CD4-positive, alpha-beta memory T cell (primary cell): Measurements from ENCODE around the gene MMP11. TPM values are rescaled to one million over a fixed set of nuclear protein-coding genes. Genes with fewer than 3 reads are reported as not detected.

Experiments used
- CTCF ChIA-PET: fragments of 350-600 bp; sonication (Branson Sonifier 250); formaldehyde crosslinking; loops from one replicate; lab custom pipeline; 2021; ENCODE audit warnings: inconsistent platforms; ENCODE audit not compliant: partially characterized antibody; lab: Charles Lee
- POLR2A ChIA-PET: fragments of 350-600 bp; sonication (Branson Sonifier 250); formaldehyde crosslinking; loops from one replicate; lab custom pipeline; 2021; ENCODE audit not compliant: partially characterized antibody; lab: Charles Lee
- DNase-seq, 5 donors: peaks; one replicate each; pipeline versions ENCODE4 v3.0.0 to v3.0.0-alpha.2; 2020 to 2022; ENCODE audit warnings: mixed read lengths in 1 of 5
- H3K27ac ChIP-seq: one replicate; pipeline ENCODE4 v1.7.0; 2013; ENCODE audit warnings: low read depth, low read length
- H3K27me3 ChIP-seq: 2 replicates; pipeline ENCODE4 v1.7.0; 2013; ENCODE audit warnings: mild to moderate bottlenecking, low read length, moderate library complexity; ENCODE audit not compliant: insufficient read depth
- H3K36me3 ChIP-seq: 2 replicates; pipeline ENCODE4 v1.7.0; 2013; ENCODE audit warnings: mild to moderate bottlenecking, low read length, moderate library complexity; ENCODE audit not compliant: insufficient read depth
- H3K4me1 ChIP-seq: 2 replicates; pipeline ENCODE4 v1.7.0; 2013; ENCODE audit warnings: mild to moderate bottlenecking, low read length, moderate library complexity; ENCODE audit not compliant: insufficient read depth
- H3K4me3 ChIP-seq, 2 donors: one replicate each; pipeline ENCODE4 v1.7.0; 2013; ENCODE audit warnings: low read length in 2 of 2, mild to moderate bottlenecking in 1 of 2
- H3K9me3 ChIP-seq, 2 donors: one replicate each; pipeline ENCODE4 v1.7.0; 2013; ENCODE audit warnings: low read length in 2 of 2, control low read depth in 1 of 2; ENCODE audit not compliant: control insufficient read depth in 1 of 2
- H3K27ac Mint-ChIP-seq, 7 donors: one replicate each; pipeline ENCODE4 v1.8.0; 2020 to 2021; ENCODE audit warnings: mixed read lengths in 7 of 7, mild to moderate bottlenecking in 6 of 7, inconsistent platforms in 3 of 7, moderate library complexity in 3 of 7
- H3K27me3 Mint-ChIP-seq, 2 donors: one replicate each; pipeline ENCODE4 v1.8.0; 2020 to 2021; ENCODE audit warnings: mixed read lengths in 2 of 2
- H3K36me3 Mint-ChIP-seq, 2 donors: one replicate each; pipeline ENCODE4 v1.8.0; 2020 to 2021; ENCODE audit warnings: mixed read lengths in 2 of 2, inconsistent platforms in 1 of 2, mild to moderate bottlenecking in 1 of 2
- H3K4me1 Mint-ChIP-seq, 4 donors: one replicate each; pipeline ENCODE4 v1.8.0; 2020 to 2021; ENCODE audit warnings: mixed read lengths in 4 of 4, mild to moderate bottlenecking in 1 of 4
- H3K4me3 Mint-ChIP-seq, 8 donors: one replicate each; pipeline ENCODE4 v1.8.0; 2020 to 2021; ENCODE audit warnings: mixed read lengths in 8 of 8, mild to moderate bottlenecking in 7 of 8, moderate library complexity in 6 of 8, inconsistent platforms in 3 of 8
- H3K9me3 Mint-ChIP-seq, 8 donors: one replicate each; pipeline ENCODE4 v1.8.0; 2020 to 2021; ENCODE audit warnings: mixed read lengths in 8 of 8, mild to moderate bottlenecking in 5 of 8, inconsistent platforms in 3 of 8, moderate library complexity in 1 of 8
- intact Hi-C: fragments of 100-400 bp; cut with micrococcal nuclease; formaldehyde crosslinking; loops from one replicate; pipeline ENCODE4 v1.15.1; 2023
- polyA plus RNA-seq, 2 donors: library from polyadenylated mRNA; unstranded; fragments of 300-500 nt; fragmentation: Illumina TruSeq; gene quantifications; one replicate each; pipeline ENCODE4 v1.2.3, GENCODE V29; 2021
- total RNA-seq, 2 experiments: library from RNA; stranded (reverse); gene quantifications; one replicate each; pipeline ENCODE4 v1.2.3, GENCODE V29; 2021

The MMP11 gene
- total and polyA plus RNA-seq, 4 experiments from 2014 or later = 0.79 to 1.6 (median 1.1) TPM

- H3K36me3 Mint-ChIP-seq = peaks cover 55 to 73% of the 10 kb centered on the region in 2 donors
- intact Hi-C loops = no loop called here
- H3K36me3 ChIP-seq = peaks cover 62% of the 10 kb centered on the region
- CTCF ChIA-PET = no interaction called here
- H3K4me1 Mint-ChIP-seq = no peaks in the 10 kb centered on the region
- H3K9me3 Mint-ChIP-seq = no peaks in the 10 kb centered on the region
- H3K4me1 ChIP-seq = no peaks in the 10 kb centered on the region
- POLR2A ChIA-PET = interaction anchor here (0.6 to 1.3 kb wide), 2 partner anchors 13 kb away, joined by 3 read pairs; no protein-coding TSS in a partner anchor
- peak overlapping the region in 2 of 7 donors; percentile 24 to 55 for H3K27ac Mint-ChIP-seq
- H3K4me3 Mint-ChIP-seq = no peak overlapping the region
- no peaks in the 10 kb centered on the region for H3K9me3 ChIP-seq
- no peak overlapping the region for H3K27ac ChIP-seq
- H3K4me3 ChIP-seq = no peak overlapping the region
- H3K27me3 Mint-ChIP-seq = no peaks in the 10 kb centered on the region
- DNase-seq = no peak
- H3K27me3 ChIP-seq = no peaks in the 10 kb centered on the region
Measured at GRCh38 chr22:23801238-23801821, 28.7 kb downstream of the MMP11 start.

- no peaks in the 10 kb centered on the region for H3K9me3 ChIP-seq
- H3K27ac ChIP-seq = no peak overlapping the region
- peaks cover 60% of the 10 kb centered on the region for H3K36me3 ChIP-seq
- H3K4me3 ChIP-seq = no peak overlapping the region
- H3K9me3 Mint-ChIP-seq = no peaks in the 10 kb centered on the region
- no peak for DNase-seq
- ChIA-PET POLR2A (interaction anchor here (0.6 to 1.3 kb wide), 2 partner anchors 12 to 13 kb away, joined by 3 read pairs; no protein-coding TSS in a partner anchor), CTCF (no interaction called here)
- no peaks in the 10 kb centered on the region for H3K27me3 ChIP-seq
- no peak overlapping the region for H3K4me3 Mint-ChIP-seq
- no peaks in the 10 kb centered on the region for H3K27me3 Mint-ChIP-seq
- H3K27ac Mint-ChIP-seq = peak overlapping the region in 2 of 7 donors; percentile 53 to 75
- H3K36me3 Mint-ChIP-seq = peaks cover 58 to 71% of the 10 kb centered on the region in 2 donors
- no peaks in the 10 kb centered on the region for H3K4me1 ChIP-seq
- intact Hi-C loops = no loop called here
- H3K4me1 Mint-ChIP-seq = no peaks in the 10 kb centered on the region
Measured at GRCh38 chr22:23801886-23802377, 29.3 kb downstream of the MMP11 start.

- H3K9me3 ChIP-seq = no peaks in the 10 kb centered on the region
- DNase-seq = no peak
- peaks cover 63% of the 10 kb centered on the region for H3K36me3 ChIP-seq
- peak overlapping the region in 2 of 7 donors; percentile 36 to 47 for H3K27ac Mint-ChIP-seq
- H3K27me3 Mint-ChIP-seq = no peaks in the 10 kb centered on the region
- intact Hi-C loops = no loop called here
- H3K9me3 Mint-ChIP-seq = no peaks in the 10 kb centered on the region
- no peaks in the 10 kb centered on the region for H3K4me1 ChIP-seq
- CTCF ChIA-PET = no interaction called here
- no peak overlapping the region for H3K4me3 ChIP-seq
- H3K4me3 Mint-ChIP-seq = no peak overlapping the region
- POLR2A ChIA-PET = no interaction called here
- no peak overlapping the region for H3K27ac ChIP-seq
- no peaks in the 10 kb centered on the region for H3K27me3 ChIP-seq
- no peaks in the 10 kb centered on the region for H3K4me1 Mint-ChIP-seq
- peaks cover 62 to 72% of the 10 kb centered on the region in 2 donors for H3K36me3 Mint-ChIP-seq
Measured at GRCh38 chr22:23803001-23803819, 30.6 kb downstream of the MMP11 start.

GRCh38 chr22:23804781-23805291, 32.2 kb downstream of the MMP11 start:
- Histone ChIP-seq H3K27ac (no peak overlapping the region), H3K36me3 (peaks cover 63% of the 10 kb centered on the region), H3K4me1 (no peaks in the 10 kb centered on the region), H3K27me3 (no peaks in the 10 kb centered on the region), H3K4me3 (no peak overlapping the region), H3K9me3 (no peaks in the 10 kb centered on the region)
- Mint-ChIP-seq H3K27me3 (no peaks in the 10 kb centered on the region), H3K36me3 (peaks cover 59 to 66% of the 10 kb centered on the region in 2 donors), H3K9me3 (no peaks in the 10 kb centered on the region), H3K27ac (peak overlapping the region in 2 of 7 donors; percentile 30 to 36), H3K4me1 (no peaks in the 10 kb centered on the region), H3K4me3 (no peak overlapping the region)
- ChIA-PET CTCF (interaction anchor here (1.0 kb wide), 1 partner anchor 34 kb away, joined by 3 read pairs; no protein-coding TSS in a partner anchor), POLR2A (no interaction called here)
- no peak for DNase-seq
- intact Hi-C loops = no loop called here

- Histone ChIP-seq H3K36me3 (peaks cover 43% of the 10 kb centered on the region), H3K9me3 (no peaks in the 10 kb centered on the region), H3K4me1 (no peaks in the 10 kb centered on the region), H3K4me3 (no peak overlapping the region), H3K27me3 (no peaks in the 10 kb centered on the region), H3K27ac (no peak overlapping the region)
- Mint-ChIP-seq H3K27me3 (no peaks in the 10 kb centered on the region), H3K4me1 (peaks cover 0 to 2% (median 0%) of the 10 kb centered on the region in 4 donors), H3K9me3 (no peaks in the 10 kb centered on the region), H3K27ac (peak overlapping the region in 2 of 7 donors; percentile 0 to 22), H3K4me3 (no peak overlapping the region), H3K36me3 (peaks cover 50 to 52% of the 10 kb centered on the region in 2 donors)
- intact Hi-C loops = no loop called here
- ChIA-PET CTCF (no interaction called here), POLR2A (no interaction called here)
- no peak for DNase-seq
Measured at GRCh38 chr22:23806837-23807236, 34.2 kb downstream of the MMP11 start.

- H3K4me3 ChIP-seq = no peak overlapping the region
- no peaks in the 10 kb centered on the region for H3K9me3 Mint-ChIP-seq
- H3K4me1 Mint-ChIP-seq = peaks cover 0 to 2% (median 0%) of the 10 kb centered on the region in 4 donors
- no peaks in the 10 kb centered on the region for H3K27me3 ChIP-seq
- H3K4me1 ChIP-seq = no peaks in the 10 kb centered on the region
- no peaks in the 10 kb centered on the region for H3K27me3 Mint-ChIP-seq
- POLR2A ChIA-PET = no interaction called here
- CTCF ChIA-PET = no interaction called here
- DNase-seq = no peak
- no peak overlapping the region for H3K27ac Mint-ChIP-seq
- H3K36me3 Mint-ChIP-seq = peaks cover 37 to 40% of the 10 kb centered on the region in 2 donors
- H3K36me3 ChIP-seq = peaks cover 12% of the 10 kb centered on the region
- no peak overlapping the region for H3K4me3 Mint-ChIP-seq
- intact Hi-C loops = no loop called here
- H3K27ac ChIP-seq = no peak overlapping the region
- no peaks in the 10 kb centered on the region for H3K9me3 ChIP-seq
Measured at GRCh38 chr22:23812378-23812777, 39.7 kb downstream of the MMP11 start.

GRCh38 chr22:23815541-23816155, 43.0 kb downstream of the MMP11 start:
- no peaks in the 10 kb centered on the region for H3K4me1 ChIP-seq
- H3K27me3 Mint-ChIP-seq = no peaks in the 10 kb centered on the region
- H3K4me1 Mint-ChIP-seq = peaks cover 0 to 3% (median 0%) of the 10 kb centered on the region in 4 donors
- no peak overlapping the region for H3K4me3 ChIP-seq
- ChIA-PET POLR2A (no interaction called here), CTCF (no interaction called here)
- H3K36me3 Mint-ChIP-seq = peaks cover 40 to 58% of the 10 kb centered on the region in 2 donors
- peaks cover 22% of the 10 kb centered on the region for H3K36me3 ChIP-seq
- no peaks in the 10 kb centered on the region for H3K9me3 Mint-ChIP-seq
- no peak overlapping the region for H3K27ac ChIP-seq
- intact Hi-C loops = no loop called here
- no peak for DNase-seq
- H3K27me3 ChIP-seq = no peaks in the 10 kb centered on the region
- H3K9me3 ChIP-seq = no peaks in the 10 kb centered on the region
- H3K4me3 Mint-ChIP-seq = no peak overlapping the region
- H3K27ac Mint-ChIP-seq = no peak overlapping the region
